Stimulated activated CD4-positive, alpha-beta T cell treated with anti-CD3 and anti-CD28 coated beads, Interleukin-12 subunit alpha, Interleukin-12 subunit beta, amount 100 ng/mL, for 48 hours (primary cell): ENCODE data around the gene PTPRC.

Experiments
- DNase-seq, 3 donors: peaks; one replicate each; pipeline ENCODE4 v3.0.0-alpha.2; 2020; ENCODE audit warnings: low read depth in 2 of 3, low spot score in 1 of 3

The PTPRC gene

GRCh38 chr1:198750081-198750480, 111.2 kb downstream of the PTPRC start:
- DNase-seq, result no peak

- DNase-seq, result no peak
Observed at GRCh38 chr1:198751741-198752140, 112.9 kb downstream of the PTPRC start.

GRCh38 chr1:198754670-198755069, 115.8 kb downstream of the PTPRC start:
- no peak for DNase-seq

- DNase-seq, result no peak
Observed at GRCh38 chr1:198755715-198756114, 116.9 kb downstream of the PTPRC start.

- DNase-seq, result no peak
Observed at GRCh38 chr1:198756470-198756869, 117.6 kb downstream of the PTPRC start.

- DNase-seq, result no peak
Observed at GRCh38 chr1:198761859-198762616, 123.2 kb downstream of the PTPRC start.

- no peak for DNase-seq
Observed at GRCh38 chr1:198763298-198763714, 124.5 kb downstream of the PTPRC start.

- DNase-seq, result no peak
Observed at GRCh38 chr1:198764748-198765147, 125.9 kb downstream of the PTPRC start.

GRCh38 chr1:198765416-198765815, 126.6 kb downstream of the PTPRC start:
- DNase-seq, result no peak

GRCh38 chr1:198771563-198772153, 132.8 kb downstream of the PTPRC start:
- DNase-seq, result no peak

GRCh38 chr1:198772626-198773025, 133.8 kb downstream of the PTPRC start:
- DNase-seq, result no peak

GRCh38 chr1:198773030-198773429, 134.2 kb downstream of the PTPRC start:
- no peak for DNase-seq

GRCh38 chr1:198773523-198773922, 134.7 kb downstream of the PTPRC start:
- DNase-seq, result no peak

- no peak for DNase-seq
Observed at GRCh38 chr1:198774421-198774820, 135.6 kb downstream of the PTPRC start.

- DNase-seq, result no peak
Observed at GRCh38 chr1:198775606-198776005, 136.8 kb downstream of the PTPRC start.

- no peak for DNase-seq
Observed at GRCh38 chr1:198776602-198777029, 137.8 kb downstream of the PTPRC start.

GRCh38 chr1:198778049-198778448, 139.2 kb downstream of the PTPRC start:
- DNase-seq, result no peak

- DNase-seq, result no peak
Observed at GRCh38 chr1:198780376-198780775, 141.5 kb downstream of the PTPRC start.

- DNase-seq, result no peak
Observed at GRCh38 chr1:198788561-198789064, 149.8 kb downstream of the PTPRC start.

- DNase-seq, result no peak
Observed at GRCh38 chr1:198793714-198794113, 154.9 kb downstream of the PTPRC start.

GRCh38 chr1:198794498-198794897, 155.7 kb downstream of the PTPRC start:
- DNase-seq, result no peak

GRCh38 chr1:198797656-198798055, 158.8 kb downstream of the PTPRC start:
- DNase-seq, result no peak
